CD4-positive, alpha-beta T cell treated with Interferon gamma for 1 hour (primary cell): ENCODE data around the gene CDK5RAP1.
A peak's percentile ranks its signal among the peaks of the same experiment; 100 is the strongest.
"Not testable (repeated sequence)": the region's sequence is repeated elsewhere in the genome, so short reads cannot be mapped to it uniquely, and the experiment has no call there.

ENCODE experiments used
- DNase-seq: peaks from one replicate; pipeline ENCODE4 v3.0.0-alpha.2; 2020

Gene CDK5RAP1

GRCh38 chr20:33419140-33419974 is 18.0 kb upstream of the CDK5RAP1 start:
- no peak for DNase-seq

DNA sequence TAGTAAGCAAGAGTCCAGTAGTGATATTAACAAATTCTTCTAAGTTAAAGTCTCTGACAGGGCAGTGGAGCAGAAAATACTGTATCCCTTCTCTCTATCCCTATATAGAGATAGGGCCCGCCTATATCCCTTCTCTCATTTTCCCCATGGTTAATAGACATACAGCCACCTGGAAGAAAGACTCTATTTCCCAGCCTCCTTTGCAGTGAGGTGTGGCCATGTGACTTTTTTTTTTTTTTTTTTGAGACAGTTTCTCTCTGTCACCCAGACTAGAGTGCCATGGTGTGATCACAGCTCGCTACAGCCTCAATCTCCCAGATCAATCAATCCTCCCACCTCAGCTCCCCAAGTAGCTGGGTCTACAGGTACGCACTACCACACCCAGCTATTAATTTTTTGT is 16.7 kb upstream of the CDK5RAP1 start:
- DNase-seq: no peak

GRCh38 chr20:33415948-33416347 is 14.6 kb upstream of the CDK5RAP1 start:
- DNase-seq: no peak

GRCh38 chr20:33412484-33412838 is 11.1 kb upstream of the CDK5RAP1 start:
- no peak for DNase-seq

DNA sequence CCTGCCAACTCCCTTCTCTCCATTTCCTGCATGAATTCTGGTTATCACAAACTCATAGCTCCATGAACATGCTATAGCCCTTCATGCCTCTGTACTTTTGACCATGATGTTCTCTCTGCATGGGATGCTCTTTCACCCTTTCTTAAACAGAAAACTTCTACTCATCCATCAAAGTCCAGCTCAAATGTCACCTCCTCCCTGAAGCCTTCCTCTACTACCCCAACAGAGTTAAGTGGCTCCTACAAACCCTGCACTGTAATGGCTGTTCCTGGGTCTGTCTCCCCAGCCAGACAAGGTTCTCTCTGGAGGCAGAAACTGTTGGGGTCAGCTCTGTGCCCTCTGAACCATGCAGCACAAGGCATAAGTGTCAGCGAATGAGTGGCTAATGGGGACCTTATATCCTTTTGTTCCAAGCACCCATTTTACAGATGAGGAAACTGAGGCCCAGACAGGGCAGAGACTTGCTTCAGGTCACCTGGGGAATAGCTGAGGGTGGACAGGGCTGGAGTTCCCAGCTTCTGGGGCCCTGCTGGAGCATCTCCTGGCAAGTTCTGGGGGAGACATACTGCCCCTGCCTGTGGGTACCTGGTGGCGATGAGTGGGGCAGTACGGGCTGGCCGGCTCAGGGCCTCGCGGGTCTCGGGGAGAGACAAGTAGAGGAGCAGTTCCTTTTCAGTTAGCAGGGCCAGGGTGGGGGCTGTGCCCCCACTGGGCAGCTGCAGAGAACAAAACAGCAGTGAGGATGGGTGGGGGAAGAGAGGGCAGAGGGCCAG is 10.6 kb upstream of the CDK5RAP1 start:
- DNase-seq: no peak

DNA sequence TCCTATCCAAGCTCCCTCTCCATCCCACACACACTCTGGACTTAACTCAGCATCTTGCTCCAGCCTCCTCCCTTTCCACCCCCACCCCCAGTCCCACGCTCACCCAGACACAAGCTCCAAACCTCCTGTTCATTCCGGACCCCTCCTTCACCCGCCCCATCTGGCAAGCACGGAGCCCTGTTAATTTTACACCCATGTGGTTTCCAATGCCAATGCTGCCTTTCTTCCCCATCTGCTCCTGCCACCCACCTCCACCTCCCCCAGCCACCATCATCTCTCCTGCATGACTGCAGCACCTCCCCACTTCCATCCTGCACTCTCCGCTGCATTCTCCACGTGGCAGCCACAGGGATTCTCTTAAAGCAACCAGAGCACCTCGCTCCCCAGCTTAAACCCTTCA is 9.9 kb upstream of the CDK5RAP1 start:
- DNase-seq: no peak

GRCh38 chr20:33410081-33410742 is 8.9 kb upstream of the CDK5RAP1 start:
- DNase-seq: no peak

GRCh38 chr20:33408716-33409654 is 7.7 kb upstream of the CDK5RAP1 start:
- DNase-seq: peak; percentile 20

DNA sequence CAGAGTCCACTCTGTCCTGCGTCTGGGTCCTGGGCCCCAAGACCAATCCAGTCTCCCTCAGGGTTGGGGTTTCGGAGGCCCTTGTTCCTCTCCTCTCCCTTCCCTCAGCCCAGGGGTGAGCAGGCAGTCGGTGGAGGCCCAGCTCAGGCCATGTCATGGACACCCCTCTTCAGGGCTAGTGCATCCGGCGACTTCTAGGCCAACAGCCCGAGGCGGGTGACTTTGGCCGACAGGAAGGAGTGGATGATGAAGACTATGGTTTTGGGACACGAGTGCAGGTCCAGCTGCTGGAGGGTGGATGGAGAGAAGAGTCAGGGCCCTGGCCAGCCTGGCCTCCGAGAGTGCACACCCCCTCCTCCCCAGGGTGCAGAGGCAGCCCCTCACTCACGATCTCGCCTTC is 7.0 kb upstream of the CDK5RAP1 start:
- DNase-seq: no peak

GRCh38 chr20:33407796-33408195 is 6.5 kb upstream of the CDK5RAP1 start:
- DNase-seq: no peak

- DNase-seq: no peak
Measured at GRCh38 chr20:33407251-33407650, 5.9 kb upstream of the CDK5RAP1 start.

GRCh38 chr20:33404281-33404680 is 3.0 kb upstream of the CDK5RAP1 start:
- no peak for DNase-seq

DNA sequence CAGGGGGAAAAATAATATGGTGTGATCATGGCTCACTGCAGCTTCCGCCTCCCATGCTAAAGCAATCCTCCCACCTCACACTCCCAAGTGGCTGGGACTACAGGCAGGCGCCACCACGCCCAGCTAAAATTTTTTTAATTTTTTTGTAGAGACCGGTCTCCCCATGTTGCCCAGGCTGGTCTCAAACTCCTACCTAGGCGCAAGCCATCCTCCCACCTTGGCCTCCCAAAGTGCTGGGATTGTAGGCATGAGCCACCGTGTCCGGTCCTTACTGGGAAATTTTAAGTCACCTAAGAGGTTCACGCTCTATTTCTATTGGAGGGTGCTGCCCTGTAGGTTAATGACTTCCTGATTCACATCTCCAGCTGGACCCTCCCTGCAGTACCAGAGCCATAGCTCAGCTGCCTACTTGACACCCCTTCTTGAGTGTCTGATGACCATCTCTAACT is 626 bp upstream of the CDK5RAP1 start:
- no peak for DNase-seq

DNA sequence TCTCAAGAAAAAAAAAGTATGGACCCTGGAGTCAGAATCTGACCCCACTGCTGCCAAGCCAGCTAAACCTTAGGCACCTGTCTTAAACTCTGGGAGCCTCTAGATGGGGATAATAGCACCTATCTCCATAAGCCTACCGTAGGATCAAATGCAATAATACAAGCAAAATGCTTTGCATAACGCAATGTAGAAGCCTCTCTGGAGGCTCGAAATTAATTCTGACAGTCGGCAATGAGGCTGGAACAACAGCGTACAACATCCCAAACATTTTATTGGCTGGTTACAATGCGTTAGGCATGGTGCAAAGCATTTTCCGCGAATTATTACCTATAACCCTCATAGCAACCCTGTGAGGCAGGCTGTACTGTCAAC is 521 bp downstream of the CDK5RAP1 start:
- no peak for DNase-seq

DNA sequence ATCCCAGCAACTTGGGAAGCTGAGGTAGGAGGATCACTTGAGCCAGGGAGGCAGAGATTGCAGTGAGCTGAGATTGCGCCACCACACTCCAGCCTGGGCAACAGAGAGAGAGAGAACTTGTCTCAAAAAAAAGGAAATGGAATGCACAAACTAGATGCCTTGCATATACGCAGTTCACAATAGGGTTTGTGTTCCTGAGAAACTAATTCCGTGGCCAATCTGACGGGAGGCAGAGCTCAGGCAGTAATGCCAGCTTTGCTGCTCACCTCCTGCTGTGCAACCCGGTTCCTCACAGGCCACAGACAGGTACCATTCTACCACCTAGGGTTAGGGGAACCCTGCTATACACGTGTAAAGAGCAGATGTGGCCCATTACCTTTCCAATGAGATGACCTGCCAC is 1.4 kb downstream of the CDK5RAP1 start:
- DNase-seq: no peak

DNA sequence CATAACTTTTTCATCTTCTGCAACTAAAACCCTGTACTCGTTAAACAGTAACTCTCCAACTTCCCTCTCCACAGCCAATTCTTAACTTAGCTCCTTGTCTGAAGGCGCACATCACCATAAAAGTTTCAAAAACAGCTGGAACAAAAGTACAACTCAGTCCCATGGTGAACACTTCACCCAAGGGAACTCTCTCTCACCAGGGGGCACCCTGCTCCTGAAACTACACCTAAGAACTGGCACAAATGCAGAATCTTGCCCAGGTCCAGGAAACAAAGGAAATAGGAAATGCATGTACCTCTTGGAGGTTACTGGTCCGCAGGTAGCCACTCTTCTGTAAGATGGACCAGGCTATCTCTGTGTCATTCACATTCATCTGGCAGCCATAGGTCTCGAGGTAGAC is 6.6 kb downstream of the CDK5RAP1 start:
- no peak for DNase-seq

DNA sequence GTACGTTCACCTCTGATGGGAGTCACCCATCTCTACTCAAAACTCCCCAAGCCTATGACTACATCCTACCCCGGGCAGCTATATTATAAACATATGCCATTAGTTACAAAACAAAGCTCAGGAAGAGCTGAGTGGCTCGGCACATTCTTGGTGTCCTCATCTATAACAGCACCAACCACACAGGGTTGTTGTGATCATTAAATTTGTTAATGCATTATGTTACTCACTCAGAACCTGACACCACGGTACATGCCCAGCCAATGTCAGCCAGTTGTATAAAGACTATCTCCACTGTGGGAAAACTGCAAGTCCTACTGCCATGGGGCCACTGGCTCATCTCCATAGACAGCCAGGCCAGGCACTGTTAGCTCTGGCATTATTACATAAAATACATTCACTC is 7.7 kb downstream of the CDK5RAP1 start:
- no peak for DNase-seq

- no peak for DNase-seq
Measured at GRCh38 chr20:33391722-33392415, 9.4 kb downstream of the CDK5RAP1 start.

DNA sequence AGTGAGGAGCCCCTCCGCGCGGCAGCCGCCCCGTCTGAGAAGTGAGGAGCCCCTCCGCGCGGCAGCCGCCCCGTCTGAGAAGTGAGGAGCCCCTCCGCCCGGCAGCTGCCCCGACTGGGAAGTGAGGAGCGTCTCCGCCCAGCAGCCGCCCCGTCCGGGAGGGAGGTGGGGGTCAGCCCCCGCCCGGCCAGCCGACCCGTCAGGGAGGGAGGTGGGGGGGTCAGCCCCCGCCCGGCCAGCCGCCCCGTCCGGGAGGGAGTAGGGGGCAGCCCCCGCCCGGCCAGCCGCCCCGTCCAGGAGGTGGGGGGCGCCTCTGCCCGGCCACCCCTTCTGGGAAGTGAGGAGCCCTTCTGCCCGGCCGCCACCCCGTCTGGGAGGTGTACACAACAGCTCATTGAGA is 12.0 kb downstream of the CDK5RAP1 start:
- DNase-seq: not testable (repeated sequence)

GRCh38 chr20:33388268-33388667 is 13.1 kb downstream of the CDK5RAP1 start:
- no peak for DNase-seq

- DNase-seq: no peak
Measured at GRCh38 chr20:33387177-33387576, 14.1 kb downstream of the CDK5RAP1 start.

GRCh38 chr20:33386673-33387072 is 14.6 kb downstream of the CDK5RAP1 start:
- DNase-seq: no peak
